ENCODE results near the gene JOSD1. TPM values are rescaled to one million over a fixed set of nuclear protein-coding genes. Genes with fewer than 3 reads are reported as not detected.
A peak's percentile ranks its signal among the peaks of the same experiment; 100 is the strongest.

JOSD1 gene
- total RNA-seq, result 44.7 TPM
- long read RNA-seq, transcript JOSD1-207 (2 exons, 467 nt), result major isoform, 47 of 67 reads
- long read RNA-seq, partial matches to known transcripts, result 0 of 67 reads
- long read RNA-seq, other reads (novel, unspliced or antisense), result 16 of 67 reads

DNA sequence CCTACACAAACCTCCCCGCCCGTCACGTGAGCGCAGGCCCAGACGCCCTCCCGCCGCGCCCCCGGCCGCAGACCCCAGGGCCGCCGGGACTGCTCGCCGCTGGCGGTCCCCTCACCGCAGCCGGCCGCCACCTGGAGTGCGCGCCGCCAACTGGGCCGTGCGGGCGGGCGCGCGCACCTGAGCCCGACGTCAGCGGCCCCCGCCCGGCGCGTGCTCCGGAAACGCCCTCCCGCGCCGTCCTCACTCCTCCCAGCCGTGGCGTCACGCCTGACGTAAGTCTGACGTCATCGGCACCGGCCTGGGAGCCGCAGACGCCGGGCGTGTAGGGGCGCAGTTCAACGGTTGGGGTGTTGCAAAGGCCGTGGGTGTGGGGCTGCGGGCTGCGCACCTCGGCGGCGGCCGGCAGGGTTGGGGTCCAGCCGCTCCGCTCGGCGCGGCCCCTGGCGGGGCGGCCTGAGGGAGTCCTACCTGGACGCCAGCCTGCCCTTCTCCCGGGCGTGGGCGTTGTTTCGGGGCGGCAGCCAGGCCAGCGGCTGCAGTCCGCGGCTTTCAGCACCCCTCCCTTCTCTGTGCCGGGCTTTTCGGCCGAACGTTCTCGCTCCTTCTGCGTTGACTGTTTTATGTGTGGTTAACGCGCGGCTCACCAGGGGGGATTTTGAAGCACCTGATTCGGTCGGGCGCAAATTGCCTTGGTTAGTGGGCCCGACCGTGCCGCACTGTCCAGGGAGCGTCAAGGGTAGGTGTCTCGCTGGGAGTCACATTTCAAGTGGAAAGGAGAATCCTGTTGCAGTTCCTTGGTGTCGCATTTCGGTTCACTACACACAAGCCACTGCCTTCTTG is at the start of gene JOSD1:
Gene JOSD1, minus strand, starts transcription at position 155 of the 840 bp plus-strand sequence. CDS start 956 bp downstream, outside the sequence.
- no peaks in the 10 kb centered on the region for H3K27me3 ChIP-seq (ENCODE audit: low read depth)
- peaks cover 56% of the 10 kb centered on the region for H3K4me1 ChIP-seq
- DNase-seq, result peak; percentile 96
- H3K36me3 ChIP-seq, result no peaks in the 10 kb centered on the region
- TF ChIP-seq, protein P1, sequence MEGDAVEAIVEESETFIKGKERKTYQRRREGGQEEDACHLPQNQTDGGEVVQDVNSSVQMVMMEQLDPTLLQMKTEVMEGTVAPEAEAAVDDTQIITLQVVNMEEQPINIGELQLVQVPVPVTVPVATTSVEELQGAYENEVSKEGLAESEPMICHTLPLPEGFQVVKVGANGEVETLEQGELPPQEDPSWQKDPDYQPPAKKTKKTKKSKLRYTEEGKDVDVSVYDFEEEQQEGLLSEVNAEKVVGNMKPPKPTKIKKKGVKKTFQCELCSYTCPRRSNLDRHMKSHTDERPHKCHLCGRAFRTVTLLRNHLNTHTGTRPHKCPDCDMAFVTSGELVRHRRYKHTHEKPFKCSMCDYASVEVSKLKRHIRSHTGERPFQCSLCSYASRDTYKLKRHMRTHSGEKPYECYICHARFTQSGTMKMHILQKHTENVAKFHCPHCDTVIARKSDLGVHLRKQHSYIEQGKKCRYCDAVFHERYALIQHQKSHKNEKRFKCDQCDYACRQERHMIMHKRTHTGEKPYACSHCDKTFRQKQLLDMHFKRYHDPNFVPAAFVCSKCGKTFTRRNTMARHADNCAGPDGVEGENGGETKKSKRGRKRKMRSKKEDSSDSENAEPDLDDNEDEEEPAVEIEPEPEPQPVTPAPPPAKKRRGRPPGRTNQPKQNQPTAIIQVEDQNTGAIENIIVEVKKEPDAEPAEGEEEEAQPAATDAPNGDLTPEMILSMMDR (IDR thresholded peaks at IDR 0.05), result no peak
- no peaks in the 10 kb centered on the region for H3K9me3 ChIP-seq
- H3K4me3 ChIP-seq, result peak within 1 kb of the TSS; percentile 79
- H3K27ac ChIP-seq, result peak within 1 kb of the TSS; percentile 98
- ATAC-seq, result peak; percentile 78 to 84
- intact Hi-C loops (cut with DNase I), result no loop called here

DNA sequence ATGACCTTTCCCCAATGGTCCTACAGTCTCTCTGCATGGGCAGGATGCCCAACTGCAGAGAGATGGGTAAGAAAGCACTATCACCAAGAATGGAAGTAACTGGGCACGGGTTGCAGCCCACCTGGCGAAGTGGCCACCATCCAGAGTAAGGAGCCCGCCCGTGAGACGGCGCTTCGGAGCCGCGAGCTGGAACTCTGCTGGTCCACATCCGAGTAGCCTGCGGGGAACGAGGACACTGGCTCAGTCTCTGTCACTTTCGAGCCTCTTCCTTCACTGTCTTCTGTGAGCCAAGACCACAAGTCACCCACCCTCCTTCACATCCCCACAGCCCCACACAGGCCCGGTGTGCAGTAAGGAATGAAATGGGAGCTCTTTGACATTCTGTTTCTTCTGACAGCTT is 49.4 kb upstream of the JOSD1 start:
- no peaks in the 10 kb centered on the region for H3K9me3 ChIP-seq
- peak overlapping the region; percentile 62 for H3K27ac ChIP-seq
- ATAC-seq, result no peak
- TF ChIP-seq, protein P1 (IDR thresholded peaks at IDR 0.05), result no peak
- H3K4me3 ChIP-seq, result no peak overlapping the region
- intact Hi-C loops (cut with DNase I), result no loop called here
- H3K27me3 ChIP-seq (ENCODE audit: low read depth), result no peaks in the 10 kb centered on the region
- DNase-seq, result no peak
- peaks cover 87% of the 10 kb centered on the region for H3K36me3 ChIP-seq
- H3K4me1 ChIP-seq, result peaks cover 46% of the 10 kb centered on the region

DNA sequence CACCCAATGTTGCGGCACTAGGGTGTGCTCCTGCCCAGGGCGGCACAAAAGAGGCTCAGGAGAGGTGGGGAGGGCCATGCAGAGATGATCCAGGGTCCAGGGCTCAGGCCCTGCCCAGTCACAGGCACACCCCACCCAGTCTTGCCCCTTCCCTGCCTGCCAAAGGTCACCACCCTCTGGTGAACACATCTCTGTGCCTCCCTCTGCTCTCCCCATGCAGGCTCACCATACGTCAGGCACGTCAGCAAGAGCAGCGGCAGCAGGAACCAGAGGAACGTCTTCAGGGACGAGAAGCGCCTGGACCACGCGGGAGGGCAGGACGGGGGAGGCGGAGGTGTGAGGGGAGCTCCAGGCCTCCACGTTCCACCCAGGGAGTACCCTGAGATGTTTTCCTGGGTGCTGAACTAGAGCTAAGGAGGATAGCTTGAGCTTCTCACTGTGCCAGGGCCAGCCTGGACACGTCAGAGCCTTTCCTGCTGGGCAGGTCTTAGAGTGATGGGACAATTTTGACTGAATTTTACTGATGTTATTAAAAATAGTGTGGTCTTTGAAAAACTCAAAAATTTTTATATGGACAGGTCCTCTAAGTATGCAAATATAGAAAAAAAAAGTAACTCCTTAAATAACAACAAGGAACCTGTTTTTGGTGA is 47.9 kb upstream of the JOSD1 start:
- H3K4me3 ChIP-seq, result no peak overlapping the region
- DNase-seq (no peak), ATAC-seq (no peak)
- no peaks in the 10 kb centered on the region for H3K9me3 ChIP-seq
- H3K27ac ChIP-seq, result no peak overlapping the region
- TF ChIP-seq, protein P1 (IDR thresholded peaks at IDR 0.05), result no peak
- peaks cover 32% of the 10 kb centered on the region for H3K4me1 ChIP-seq
- H3K36me3 ChIP-seq, result peaks cover 99% of the 10 kb centered on the region
- intact Hi-C loops (cut with DNase I), result no loop called here
- no peaks in the 10 kb centered on the region for H3K27me3 ChIP-seq (ENCODE audit: low read depth)

DNA sequence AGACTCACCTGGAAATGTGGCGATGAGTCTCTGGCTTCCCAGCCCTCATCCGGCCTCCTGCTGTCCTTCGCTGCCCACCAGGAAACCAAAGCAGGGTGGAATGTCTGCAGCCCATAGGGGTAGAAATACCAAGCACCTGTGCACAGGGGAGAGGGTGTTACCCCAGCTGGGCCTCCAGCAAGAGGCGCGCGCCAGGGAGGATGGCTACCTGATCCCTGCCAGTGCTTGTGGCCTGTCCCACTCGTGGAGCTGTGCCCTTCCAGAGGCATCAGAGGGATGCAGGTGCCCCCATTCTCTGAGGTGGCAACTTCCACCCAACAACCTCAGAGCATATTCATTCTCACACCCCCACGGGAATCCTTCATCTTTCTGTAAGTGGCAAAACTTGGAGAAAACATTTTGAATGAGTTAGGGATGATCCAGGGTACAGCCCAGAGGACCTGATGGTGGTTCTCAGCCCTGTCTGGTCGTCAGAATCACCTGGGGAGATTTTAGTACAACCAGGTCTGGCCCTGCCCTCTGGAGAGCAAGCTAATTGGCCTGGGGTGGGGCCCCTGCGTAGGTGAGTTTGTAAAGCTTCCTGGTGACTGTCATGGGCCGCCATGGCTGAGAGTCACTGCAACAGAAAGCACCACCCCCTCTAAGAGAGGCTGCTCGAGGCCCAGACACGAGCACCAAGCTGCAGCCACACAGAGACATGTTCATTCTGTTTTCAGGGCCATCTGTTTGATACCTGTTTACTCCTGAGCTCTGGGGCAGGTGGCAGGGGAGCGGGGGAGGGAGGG is 45.1 kb upstream of the JOSD1 start:
- peaks cover 5% of the 10 kb centered on the region for H3K4me1 ChIP-seq
- H3K4me3 ChIP-seq, result no peak overlapping the region
- ATAC-seq (no peak), DNase-seq (no peak)
- intact Hi-C loops (cut with DNase I), result no loop called here
- H3K27ac ChIP-seq, result no peak overlapping the region
- H3K27me3 ChIP-seq (ENCODE audit: low read depth), result no peaks in the 10 kb centered on the region
- no peaks in the 10 kb centered on the region for H3K9me3 ChIP-seq
- peaks cover 100% of the 10 kb centered on the region for H3K36me3 ChIP-seq
- TF ChIP-seq, protein P1 (IDR thresholded peaks at IDR 0.05), result no peak

DNA sequence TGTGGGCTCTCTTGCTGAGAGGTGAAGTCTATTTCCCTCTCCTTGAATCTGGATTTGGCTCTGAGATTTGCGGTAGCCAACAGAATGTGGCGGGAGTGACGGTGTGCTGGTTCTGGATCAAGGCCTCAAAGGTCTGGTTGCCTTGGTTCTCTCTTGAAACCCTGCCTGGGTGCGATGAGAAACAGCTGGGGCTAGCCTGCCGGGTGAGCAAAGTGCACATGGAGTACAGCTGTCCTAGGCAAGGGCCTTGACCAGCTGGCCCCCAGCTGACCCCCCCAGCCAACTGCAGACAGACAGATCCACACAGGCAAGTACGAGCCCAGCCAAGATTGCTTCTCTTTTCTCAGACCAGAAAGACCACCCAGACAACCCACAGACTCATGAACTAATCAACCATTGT is 44.2 kb upstream of the JOSD1 start:
- peaks cover 100% of the 10 kb centered on the region for H3K36me3 ChIP-seq
- H3K9me3 ChIP-seq, result no peaks in the 10 kb centered on the region
- no peak overlapping the region for H3K4me3 ChIP-seq
- intact Hi-C loops (cut with DNase I), result no loop called here
- ATAC-seq, result no peak
- H3K27ac ChIP-seq, result no peak overlapping the region
- DNase-seq, result no peak
- no peaks in the 10 kb centered on the region for H3K27me3 ChIP-seq (ENCODE audit: low read depth)
- TF ChIP-seq, protein P1 (IDR thresholded peaks at IDR 0.05), result no peak
- no peaks in the 10 kb centered on the region for H3K4me1 ChIP-seq
